NCI-H2196 (cell line): ENCODE measurements around the gene ZNF668.
"Not testable (repeated sequence)": the region's sequence is repeated elsewhere in the genome, so short reads cannot be mapped to it uniquely, and the experiment has no call there.

Source experiments
- DNase-seq: peaks from one replicate; lab custom pipeline; 2025; ENCODE audit not compliant: unreplicated experiment; lab: John Stamatoyannopoulos, UW

The ZNF668 gene

GRCh38 chr16:31061126-31061812, 12.8 kb downstream of the ZNF668 start:
- no peak for DNase-seq

DNA sequence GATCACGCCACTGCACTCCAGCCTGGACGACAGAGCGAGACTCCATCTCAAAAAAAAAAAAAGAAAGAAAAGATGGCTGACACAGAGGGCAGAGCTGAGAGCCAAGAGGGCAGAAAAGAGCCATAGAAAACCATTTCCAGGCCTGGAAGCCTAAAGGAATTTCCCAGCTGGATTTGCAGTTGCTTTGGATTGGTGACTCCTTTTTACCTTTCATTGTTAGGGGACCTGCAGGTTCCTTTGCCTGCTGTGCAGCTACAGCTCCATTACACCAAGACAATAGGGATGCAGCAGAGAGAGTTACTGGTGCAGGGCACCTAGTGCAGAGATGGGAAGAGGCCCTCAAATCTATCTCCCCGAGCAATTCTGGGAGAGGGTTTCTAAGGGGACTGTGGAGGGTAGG, 18.4 kb downstream of the ZNF668 start:
- DNase-seq, result no peak

DNA sequence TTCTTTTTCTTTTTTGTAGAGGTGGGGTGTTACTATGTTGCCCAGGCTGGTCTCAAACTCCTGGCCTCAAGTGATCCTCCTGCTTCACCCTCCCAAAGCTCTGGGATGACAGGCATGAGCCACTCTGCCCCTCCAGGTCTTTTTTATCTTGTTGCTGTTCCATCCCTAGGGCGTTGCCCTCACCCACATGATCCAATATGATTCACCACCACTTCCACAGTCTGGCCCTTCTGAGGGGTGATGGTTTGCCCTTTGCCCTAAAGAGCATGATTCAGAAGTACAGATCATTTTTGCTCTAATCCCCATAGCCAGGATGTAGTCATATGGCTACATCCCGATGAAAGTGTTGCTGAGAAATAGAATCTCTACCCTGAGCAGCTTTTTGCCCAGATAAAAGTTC, 21.9 kb downstream of the ZNF668 start:
- DNase-seq, result no peak

- no peak for DNase-seq
Observed at GRCh38 chr16:31050280-31051030, 23.6 kb downstream of the ZNF668 start.

- no peak for DNase-seq
Observed at GRCh38 chr16:31043898-31044481, 30.1 kb downstream of the ZNF668 start.

DNA sequence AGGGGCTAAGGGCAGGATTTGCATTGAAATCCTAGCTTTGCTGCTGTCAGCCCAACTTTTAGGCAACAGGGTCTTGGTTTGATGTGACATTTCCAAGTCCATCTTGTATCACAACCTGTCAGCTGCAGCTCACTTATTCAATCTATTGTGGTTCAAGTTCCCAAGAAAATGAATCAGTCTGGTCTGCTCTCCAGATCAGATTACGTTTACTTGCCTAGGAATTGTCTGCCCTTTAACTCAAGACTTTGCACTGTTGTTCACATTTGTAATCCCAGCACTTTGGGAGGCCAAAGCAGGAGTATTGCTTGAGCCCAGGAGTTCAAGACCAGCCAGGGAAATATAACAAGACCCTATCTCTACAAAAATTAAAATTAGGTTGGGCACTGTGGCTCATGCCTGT, 30.7 kb downstream of the ZNF668 start:
- DNase-seq, result no peak

- DNase-seq, result no peak
Observed at GRCh38 chr16:31042866-31043265, 31.2 kb downstream of the ZNF668 start.

DNA sequence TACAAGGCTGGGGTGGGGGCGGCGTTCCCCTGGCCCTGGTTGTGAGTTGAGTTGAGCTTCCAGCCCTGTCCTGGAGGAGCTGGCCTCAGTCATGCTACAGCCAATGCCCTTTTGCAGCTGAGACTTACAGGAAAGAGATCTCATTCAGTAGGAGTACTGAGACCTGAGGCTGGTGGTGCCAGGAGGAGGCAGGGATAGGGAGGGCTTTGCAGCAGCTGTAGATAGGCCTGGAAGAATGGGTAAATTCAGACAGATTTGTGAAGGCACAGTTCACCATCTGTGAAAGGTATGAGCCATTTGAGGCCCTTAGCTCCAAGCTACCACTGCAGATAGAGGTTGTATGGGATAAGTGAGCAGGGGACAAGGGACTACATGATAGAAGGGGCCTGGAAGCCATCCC, 35.0 kb downstream of the ZNF668 start:
- no peak for DNase-seq

GRCh38 chr16:31036691-31037090, 37.3 kb downstream of the ZNF668 start:
- no peak for DNase-seq

DNA sequence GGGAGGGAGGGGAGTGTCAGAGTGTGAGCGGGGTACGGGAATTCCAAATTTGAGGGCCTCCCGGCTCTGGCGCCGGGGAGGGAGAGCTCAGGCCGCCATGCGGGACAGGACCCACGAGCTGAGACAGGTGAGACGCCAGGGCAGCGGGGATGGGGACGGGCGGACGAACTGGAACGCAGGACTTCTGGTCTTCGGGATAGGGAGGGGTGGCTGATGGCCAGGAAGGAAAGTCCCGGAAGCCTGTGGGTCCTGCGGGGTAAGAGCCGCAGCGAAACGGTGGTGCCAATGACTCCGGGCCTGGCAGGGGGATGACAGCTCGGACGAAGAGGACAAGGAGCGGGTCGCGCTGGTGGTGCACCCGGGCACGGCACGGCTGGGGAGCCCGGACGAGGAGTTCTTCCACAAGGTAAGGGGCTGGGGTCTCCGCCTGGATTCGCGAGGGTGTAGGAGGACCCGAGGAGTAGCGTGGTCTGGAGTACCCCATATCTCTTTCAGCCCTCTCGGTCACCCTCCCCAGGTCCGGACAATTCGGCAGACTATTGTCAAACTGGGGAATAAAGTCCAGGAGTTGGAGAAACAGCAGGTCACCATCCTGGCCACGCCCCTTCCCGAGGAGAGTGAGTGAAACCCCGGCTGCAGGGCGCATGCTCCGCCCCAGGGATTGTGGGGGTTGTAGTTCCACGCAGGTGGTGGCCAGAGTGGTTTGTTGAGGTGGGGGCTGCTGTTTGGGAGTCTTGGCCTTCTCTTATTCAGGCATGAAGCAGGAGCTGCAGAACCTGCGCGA, 40.1 kb downstream of the ZNF668 start:
- DNase-seq, result peak; percentile 88

- peak; percentile 97 for DNase-seq
Observed at GRCh38 chr16:31032736-31033708, 41.0 kb downstream of the ZNF668 start, which contains the start of gene STX4. TSS of gene STX4 (plus strand) at chr16:31033558. CDS start at chr16:31033806, 248 bp downstream.

DNA sequence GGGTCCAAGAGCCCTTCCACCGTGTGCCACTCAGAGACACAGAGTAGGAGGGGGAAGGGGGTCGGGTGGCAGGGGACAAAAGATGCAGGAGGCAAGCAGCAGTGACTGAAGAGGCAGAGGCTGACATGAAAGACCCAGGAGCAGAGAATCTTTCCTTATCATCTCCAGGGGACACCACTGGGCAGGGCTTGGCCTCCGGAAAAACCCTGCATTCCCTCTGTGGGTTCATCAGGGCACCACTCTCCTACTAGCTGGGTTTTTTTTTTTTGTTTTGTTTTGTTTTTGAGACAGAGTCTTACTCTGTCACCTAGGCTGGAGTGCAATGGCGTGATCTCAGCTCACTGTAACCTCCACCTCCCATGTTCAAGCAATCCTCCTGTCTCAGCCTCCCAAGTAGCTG, 42.8 kb downstream of the ZNF668 start:
- DNase-seq, result no peak

DNA sequence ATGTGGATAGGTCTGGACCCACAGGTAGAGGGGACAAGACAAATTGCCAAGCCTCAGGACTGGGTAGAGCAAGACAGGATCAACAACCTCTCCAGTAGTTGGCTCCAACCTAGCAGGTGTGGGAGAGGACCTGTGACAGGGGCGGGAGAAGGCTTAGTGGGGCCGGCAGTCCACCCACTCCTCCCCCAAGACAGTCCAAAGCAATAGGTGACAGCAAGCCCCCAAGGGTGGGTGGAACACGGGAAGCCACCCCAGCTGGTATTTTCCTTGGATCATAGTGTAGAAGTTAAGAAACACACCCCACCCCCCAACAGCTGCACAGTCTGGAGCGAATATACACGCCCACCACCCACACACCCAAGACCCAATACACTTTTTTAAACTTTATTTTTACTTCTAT, 44.8 kb downstream of the ZNF668 start:
- DNase-seq, result no peak

- no peak for DNase-seq
Observed at GRCh38 chr16:31025339-31025738, 48.7 kb downstream of the ZNF668 start.

GRCh38 chr16:31023627-31024226, 50.3 kb downstream of the ZNF668 start:
- no peak for DNase-seq

DNA sequence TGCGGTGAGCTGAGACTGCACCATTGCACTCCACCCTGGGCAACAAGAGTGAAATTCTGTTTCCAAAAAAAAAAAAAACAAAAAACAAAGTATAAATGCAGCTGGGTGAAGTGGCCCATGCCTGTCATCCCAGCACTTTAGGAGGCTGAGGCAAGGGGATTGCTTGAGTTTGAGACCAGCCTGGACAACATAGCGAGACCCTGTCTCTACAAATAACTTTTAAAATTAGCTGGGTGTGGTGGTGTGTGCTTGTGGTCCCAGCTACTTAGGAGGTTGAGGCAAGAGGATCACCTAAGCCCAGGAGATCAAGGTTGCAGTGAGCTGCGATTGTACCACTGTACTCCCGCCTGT, 50.8 kb downstream of the ZNF668 start:
- no peak for DNase-seq

DNA sequence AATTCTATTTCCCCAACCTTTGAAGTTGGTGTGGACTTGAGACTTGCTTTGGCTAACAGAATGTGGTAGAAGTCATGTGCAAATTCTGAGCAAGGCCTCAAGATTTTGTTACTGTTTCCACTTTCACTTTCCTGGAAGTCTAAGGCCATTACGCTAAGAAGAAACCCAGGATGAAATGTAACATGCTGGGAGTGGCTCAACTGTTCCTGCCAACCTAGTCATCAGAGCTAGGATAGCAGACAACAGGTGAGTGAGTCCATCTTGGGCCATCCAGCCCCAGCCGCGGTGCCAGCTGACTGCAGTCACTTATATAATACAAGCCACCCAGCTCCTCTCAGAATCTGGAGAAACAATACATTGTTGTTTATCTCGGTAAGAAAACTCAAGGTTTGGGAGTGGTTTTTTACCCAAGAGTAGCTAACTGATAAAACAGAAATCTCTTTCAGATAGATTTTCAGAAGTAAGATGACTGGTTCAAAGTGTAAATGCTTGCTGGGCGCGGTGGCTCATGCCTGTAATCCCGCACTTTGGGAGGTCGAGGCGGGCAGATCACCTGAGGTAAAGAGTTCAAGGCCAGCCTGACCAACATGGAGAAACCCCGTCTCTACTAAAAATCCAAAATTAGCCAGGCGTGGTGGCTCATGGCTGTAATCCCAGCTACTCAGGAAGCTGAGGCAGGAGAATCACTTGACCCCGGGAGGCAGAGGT, 51.3 kb downstream of the ZNF668 start:
- DNase-seq, result no peak

GRCh38 chr16:31020536-31020935, 53.5 kb downstream of the ZNF668 start:
- no peak for DNase-seq

- DNase-seq, result not testable (repeated sequence)
Observed at GRCh38 chr16:31017756-31018155, 56.3 kb downstream of the ZNF668 start.
